Measurements from ENCODE around the gene ULBP1. TPM values are rescaled to one million over a fixed set of nuclear protein-coding genes. Genes with fewer than 3 reads are reported as not detected.
"Not testable (repeated sequence)": the region's sequence is repeated elsewhere in the genome, so short reads cannot be mapped to it uniquely, and the experiment has no call there.

ULBP1 gene
- total and polyA plus RNA-seq, 3 experiments from 2014 or later, result 0.60 to 0.74 TPM; not detected in 1

- Mint-ChIP-seq H3K4me3 (peak overlapping the region in 4 of 7 donors; percentile 85 to 94 (median 88)), H3K4me1 (peaks cover 26 to 31% (median 27%) of the 10 kb centered on the region in 3 donors), H3K27me3 (peaks cover 70 to 88% of the 10 kb centered on the region in 2 donors)
- H3K9me3 ChIP-seq (ENCODE audit: low read length); POLR2A ChIA-PET; H3K4me3 ChIP-seq (ENCODE audit: low read length); H3K36me3 Mint-ChIP-seq; H3K36me3 ChIP-seq (ENCODE audit: insufficient read depth, low read length); H3K27ac Mint-ChIP-seq; H3K9me3 Mint-ChIP-seq; H3K27ac ChIP-seq (ENCODE audit: low read depth, low read length); DNase-seq: not testable (repeated sequence)
- CTCF ChIA-PET, result interaction anchor here (1.1 kb wide), 1 partner anchor 50 kb away, joined by 3 read pairs; no protein-coding TSS in a partner anchor
- Histone ChIP-seq H3K4me1 (ENCODE audit: insufficient read depth, low read length) (peaks cover 27% of the 10 kb centered on the region), H3K27me3 (ENCODE audit: insufficient read depth, low read length, poor library complexity, severe bottlenecking) (peaks cover 44% of the 10 kb centered on the region)
Measured at GRCh38 chr6:149966319-149966718, 2.6 kb downstream of the ULBP1 start.

DNA sequence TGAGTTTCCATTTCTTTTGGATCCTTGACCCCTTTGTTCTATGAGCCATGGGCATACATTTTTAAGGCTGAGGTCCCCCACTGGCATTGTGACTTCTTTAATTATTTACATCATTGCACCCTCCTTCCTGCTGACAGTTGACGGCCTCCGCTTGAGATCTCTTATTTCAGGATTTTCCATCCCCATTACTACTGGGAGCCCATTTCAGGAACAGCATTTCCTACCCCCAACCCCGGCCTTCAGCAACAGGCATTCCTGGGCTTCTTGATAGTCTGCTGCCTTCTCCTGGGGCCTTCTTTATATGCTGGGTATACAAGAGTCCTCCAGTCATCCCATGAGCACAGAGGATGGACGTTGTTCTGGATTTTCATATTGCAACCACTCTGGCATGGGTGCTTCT lies 3.8 kb downstream of the ULBP1 start:
- no peak overlapping the region for H3K27ac Mint-ChIP-seq

DNA sequence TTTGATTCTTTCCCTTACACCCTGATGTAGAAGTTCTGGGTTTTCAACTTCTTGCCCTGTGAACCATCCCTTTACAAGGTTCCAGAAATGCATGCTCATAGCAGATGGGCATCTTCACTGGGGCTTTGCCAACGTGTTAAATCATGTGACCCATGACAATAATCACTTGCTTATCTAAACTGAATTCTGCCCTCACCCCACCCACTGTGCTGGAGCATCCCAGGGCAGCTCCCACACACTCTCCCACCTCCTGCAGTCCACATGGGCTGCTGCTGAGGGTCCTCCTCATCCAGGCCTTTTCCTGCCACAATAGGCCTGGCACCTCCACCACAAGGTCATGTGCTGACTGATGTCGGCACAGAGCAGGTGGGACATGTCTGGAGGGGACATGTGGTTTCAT lies 4.3 kb downstream of the ULBP1 start:
- Mint-ChIP-seq H3K27me3 (peaks cover 64 to 85% of the 10 kb centered on the region in 2 donors), H3K4me1 (peaks cover 25 to 29% (median 26%) of the 10 kb centered on the region in 3 donors)
- DNase-seq; H3K36me3 Mint-ChIP-seq; CTCF ChIA-PET; H3K4me3 Mint-ChIP-seq; H3K9me3 ChIP-seq (ENCODE audit: low read length); H3K4me3 ChIP-seq (ENCODE audit: low read length); POLR2A ChIA-PET; H3K9me3 Mint-ChIP-seq; H3K27ac ChIP-seq (ENCODE audit: low read depth, low read length); H3K27ac Mint-ChIP-seq; H3K36me3 ChIP-seq (ENCODE audit: insufficient read depth, low read length): not testable (repeated sequence)
- H3K27me3 ChIP-seq (ENCODE audit: insufficient read depth, low read length, poor library complexity, severe bottlenecking), result peaks cover 28% of the 10 kb centered on the region
- H3K4me1 ChIP-seq (ENCODE audit: insufficient read depth, low read length), result peaks cover 24% of the 10 kb centered on the region

More for the DNA sequence above, 3.8 kb downstream of the ULBP1 start:
- Histone ChIP-seq H3K4me3 (ENCODE audit: low read length) (no peak overlapping the region), H3K27me3 (ENCODE audit: insufficient read depth, low read length, poor library complexity, severe bottlenecking) (peaks cover 32% of the 10 kb centered on the region), H3K27ac (ENCODE audit: low read depth, low read length) (no peak overlapping the region), H3K9me3 (ENCODE audit: low read length) (no peaks in the 10 kb centered on the region), H3K36me3 (ENCODE audit: insufficient read depth, low read length) (no peaks in the 10 kb centered on the region), H3K4me1 (ENCODE audit: insufficient read depth, low read length) (peaks cover 27% of the 10 kb centered on the region)
- H3K4me1 Mint-ChIP-seq, result peaks cover 26 to 31% (median 27%) of the 10 kb centered on the region in 3 donors
- ChIA-PET CTCF (no interaction called here), POLR2A (no interaction called here)
- DNase-seq, result no peak
- H3K4me3 Mint-ChIP-seq, result no peak overlapping the region
- peaks cover 0 to 3% (median 1%) of the 10 kb centered on the region in 3 donors for H3K36me3 Mint-ChIP-seq
- peaks cover 64 to 85% of the 10 kb centered on the region in 2 donors for H3K27me3 Mint-ChIP-seq
- no peaks in the 10 kb centered on the region for H3K9me3 Mint-ChIP-seq

GRCh38 chr6:149968909-149969308 lies 5.2 kb downstream of the ULBP1 start:
- DNase-seq; H3K36me3 ChIP-seq (ENCODE audit: insufficient read depth, low read length); H3K9me3 ChIP-seq (ENCODE audit: low read length); POLR2A ChIA-PET; H3K27ac Mint-ChIP-seq; H3K9me3 Mint-ChIP-seq; H3K36me3 Mint-ChIP-seq; CTCF ChIA-PET; H3K4me3 Mint-ChIP-seq; H3K27ac ChIP-seq (ENCODE audit: low read depth, low read length); H3K4me3 ChIP-seq (ENCODE audit: low read length): not testable (repeated sequence)
- H3K4me1 ChIP-seq (ENCODE audit: insufficient read depth, low read length), result peaks cover 15% of the 10 kb centered on the region
- Mint-ChIP-seq H3K4me1 (peaks cover 18 to 20% (median 18%) of the 10 kb centered on the region in 3 donors), H3K27me3 (peaks cover 58 to 81% of the 10 kb centered on the region in 2 donors)
- peaks cover 21% of the 10 kb centered on the region for H3K27me3 ChIP-seq (ENCODE audit: insufficient read depth, low read length, poor library complexity, severe bottlenecking)

- ChIA-PET CTCF (no interaction called here), POLR2A (no interaction called here)
- Histone ChIP-seq H3K4me1 (ENCODE audit: insufficient read depth, low read length) (peaks cover 8% of the 10 kb centered on the region), H3K36me3 (ENCODE audit: insufficient read depth, low read length) (no peaks in the 10 kb centered on the region), H3K9me3 (ENCODE audit: low read length) (no peaks in the 10 kb centered on the region), H3K27ac (ENCODE audit: low read depth, low read length) (no peak overlapping the region), H3K4me3 (ENCODE audit: low read length) (no peak overlapping the region), H3K27me3 (ENCODE audit: insufficient read depth, low read length, poor library complexity, severe bottlenecking) (peaks cover 13% of the 10 kb centered on the region)
- no peaks in the 10 kb centered on the region for H3K9me3 Mint-ChIP-seq
- peaks cover 0 to 3% (median 1%) of the 10 kb centered on the region in 3 donors for H3K36me3 Mint-ChIP-seq
- no peak for DNase-seq
- no peak overlapping the region for H3K4me3 Mint-ChIP-seq
- peaks cover 60 to 81% of the 10 kb centered on the region in 2 donors for H3K27me3 Mint-ChIP-seq
- H3K27ac Mint-ChIP-seq, result no peak overlapping the region
- peaks cover 11 to 15% (median 14%) of the 10 kb centered on the region in 3 donors for H3K4me1 Mint-ChIP-seq
Measured at GRCh38 chr6:149969635-149970034, 5.9 kb downstream of the ULBP1 start.

- not testable (repeated sequence) for H3K27ac ChIP-seq (ENCODE audit: low read depth, low read length)
Measured at GRCh38 chr6:149974394-149974793, 10.7 kb downstream of the ULBP1 start.

DNA sequence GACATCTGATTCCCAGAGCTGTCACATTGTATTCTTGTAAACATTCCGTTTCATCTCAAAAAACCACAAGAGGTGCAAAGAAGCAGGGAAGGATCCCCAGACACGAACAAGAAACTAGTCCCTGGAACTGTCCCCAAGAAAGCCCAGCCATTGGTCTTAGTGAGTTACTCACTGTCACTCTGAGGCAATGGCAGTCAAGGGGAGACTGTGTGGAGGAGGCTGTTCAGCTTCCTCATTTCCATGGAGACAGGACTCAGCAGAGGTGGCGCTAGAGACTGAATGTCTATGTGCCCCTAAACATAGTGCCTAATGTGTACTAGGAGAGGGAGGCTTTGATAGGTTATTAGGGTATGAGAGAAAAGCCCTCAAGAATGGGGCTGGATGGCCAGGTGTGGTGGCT lies 11.1 kb downstream of the ULBP1 start:
- DNase-seq, result no peak
- no peak overlapping the region for H3K27ac Mint-ChIP-seq
- H3K9me3 Mint-ChIP-seq, result no peaks in the 10 kb centered on the region
- peaks cover 0 to 3% (median 3%) of the 10 kb centered on the region in 3 donors for H3K4me1 Mint-ChIP-seq
- ChIA-PET CTCF (no interaction called here), POLR2A (no interaction called here)
- H3K36me3 Mint-ChIP-seq, result no peaks in the 10 kb centered on the region
- Histone ChIP-seq H3K4me1 (ENCODE audit: insufficient read depth, low read length) (no peaks in the 10 kb centered on the region), H3K27me3 (ENCODE audit: insufficient read depth, low read length, poor library complexity, severe bottlenecking) (peaks cover 9% of the 10 kb centered on the region), H3K9me3 (ENCODE audit: low read length) (no peaks in the 10 kb centered on the region), H3K36me3 (ENCODE audit: insufficient read depth, low read length) (no peaks in the 10 kb centered on the region), H3K4me3 (ENCODE audit: low read length) (no peak overlapping the region), H3K27ac (ENCODE audit: low read depth, low read length) (no peak overlapping the region)
- peaks cover 60 to 71% of the 10 kb centered on the region in 2 donors for H3K27me3 Mint-ChIP-seq
- H3K4me3 Mint-ChIP-seq, result no peak overlapping the region

More at GRCh38 chr6:149974394-149974793, 10.7 kb downstream of the ULBP1 start:
- H3K4me3 Mint-ChIP-seq; POLR2A ChIA-PET; H3K4me1 Mint-ChIP-seq; H3K9me3 ChIP-seq (ENCODE audit: low read length); H3K36me3 Mint-ChIP-seq; CTCF ChIA-PET; H3K4me3 ChIP-seq (ENCODE audit: low read length); H3K9me3 Mint-ChIP-seq; H3K36me3 ChIP-seq (ENCODE audit: insufficient read depth, low read length); H3K4me1 ChIP-seq (ENCODE audit: insufficient read depth, low read length); DNase-seq; H3K27ac Mint-ChIP-seq; H3K27me3 ChIP-seq (ENCODE audit: insufficient read depth, low read length, poor library complexity, severe bottlenecking): not testable (repeated sequence)
- H3K27me3 Mint-ChIP-seq, result peaks cover 58 to 71% of the 10 kb centered on the region in 2 donors

- Histone ChIP-seq H3K27me3 (ENCODE audit: insufficient read depth, low read length, poor library complexity, severe bottlenecking) (peaks cover 9% of the 10 kb centered on the region), H3K36me3 (ENCODE audit: insufficient read depth, low read length) (no peaks in the 10 kb centered on the region), H3K27ac (ENCODE audit: low read depth, low read length) (no peak overlapping the region), H3K9me3 (ENCODE audit: low read length) (no peaks in the 10 kb centered on the region), H3K4me1 (ENCODE audit: insufficient read depth, low read length) (no peaks in the 10 kb centered on the region), H3K4me3 (ENCODE audit: low read length) (no peak overlapping the region)
- ChIA-PET CTCF (no interaction called here), POLR2A (no interaction called here)
- no peaks in the 10 kb centered on the region for H3K9me3 Mint-ChIP-seq
- peaks cover 62 to 69% of the 10 kb centered on the region in 2 donors for H3K27me3 Mint-ChIP-seq
- peaks cover 0 to 3% (median 3%) of the 10 kb centered on the region in 3 donors for H3K4me1 Mint-ChIP-seq
- H3K36me3 Mint-ChIP-seq, result no peaks in the 10 kb centered on the region
- no peak overlapping the region for H3K27ac Mint-ChIP-seq
- no peak for DNase-seq
- no peak overlapping the region for H3K4me3 Mint-ChIP-seq
Measured at GRCh38 chr6:149975400-149975799, 11.7 kb downstream of the ULBP1 start.

GRCh38 chr6:149977221-149977620 lies 13.5 kb downstream of the ULBP1 start:
- no peaks in the 10 kb centered on the region for H3K36me3 ChIP-seq (ENCODE audit: insufficient read depth, low read length)
- Mint-ChIP-seq H3K4me1 (peaks cover 3 to 8% (median 7%) of the 10 kb centered on the region in 3 donors), H3K27ac (no peak overlapping the region), H3K36me3 (no peaks in the 10 kb centered on the region), H3K27me3 (peaks cover 70 to 73% of the 10 kb centered on the region in 2 donors), H3K4me3 (no peak overlapping the region), H3K9me3 (no peaks in the 10 kb centered on the region)
- no peaks in the 10 kb centered on the region for H3K4me1 ChIP-seq (ENCODE audit: insufficient read depth, low read length)
- no peak overlapping the region for H3K27ac ChIP-seq (ENCODE audit: low read depth, low read length)
- no peak overlapping the region for H3K4me3 ChIP-seq (ENCODE audit: low read length)
- no peak for DNase-seq
- H3K27me3 ChIP-seq (ENCODE audit: insufficient read depth, low read length, poor library complexity, severe bottlenecking), result peaks cover 11% of the 10 kb centered on the region
- H3K9me3 ChIP-seq (ENCODE audit: low read length), result no peaks in the 10 kb centered on the region
- ChIA-PET POLR2A (no interaction called here), CTCF (no interaction called here)
